GM23338 (cell line): ENCODE results near the gene MAPK1.

ENCODE experiments used
- CREB1 ChIP-seq: fragments of 250-450 bp; sonication (Bioruptor Pico); IDR thresholded peaks from 2 replicates; pipeline ENCODE4 v1.5.0; 2020; ENCODE audit warnings: low read depth, mild to moderate bottlenecking, moderate library complexity
- CTCF ChIP-seq, 2 experiments: fragments of 200-600 bp in 1 of 2; sonication (generic) in 1 of 2; conservative IDR thresholded peaks; 2 replicates each; pipeline versions ENCODE4 v1.5.1 to v1.6.1; 2016 to 2017; ENCODE audit warnings: antibody characterized with exemption in 2 of 2, low read depth in 2 of 2, mild to moderate bottlenecking in 2 of 2, moderate library complexity in 1 of 2
- ETS1 ChIP-seq: IDR thresholded peaks from 2 replicates; pipeline ENCODE4 v1.6.1; 2016; ENCODE audit warnings: antibody characterized with exemption
- EZH2 ChIP-seq: fragments of 200-600 bp; sonication (generic); IDR thresholded peaks from one replicate; pipeline ENCODE4 v1.8.0; 2017; ENCODE audit warnings: antibody characterized with exemption, mild to moderate bottlenecking, low read depth; ENCODE audit not compliant: unreplicated experiment
- EZH2phosphoT487 ChIP-seq: fragments of 200-600 bp; sonication (generic); IDR thresholded peaks from one replicate; pipeline ENCODE4 v1.8.1; 2018; ENCODE audit warnings: antibody characterized with exemption; ENCODE audit not compliant: unreplicated experiment
- JUNB ChIP-seq: IDR thresholded peaks from one replicate; pipeline ENCODE4 v1.6.1; 2016; ENCODE audit warnings: antibody characterized with exemption; ENCODE audit not compliant: unreplicated experiment
- NANOG ChIP-seq: IDR thresholded peaks from 2 replicates; pipeline ENCODE4 v1.6.1; 2016; ENCODE audit warnings: antibody characterized with exemption, borderline replicate concordance
- POLR2AphosphoS5 ChIP-seq: IDR thresholded peaks from 2 replicates; pipeline ENCODE4 v1.6.1; 2016; ENCODE audit warnings: antibody characterized with exemption, low read depth
- STAT1 ChIP-seq: IDR thresholded peaks from one replicate; pipeline ENCODE4 v1.6.1; 2016; ENCODE audit warnings: antibody characterized with exemption; ENCODE audit not compliant: unreplicated experiment
- ZNF114 ChIP-seq: fragments of 250-450 bp; sonication (Bioruptor Pico); IDR thresholded peaks from 2 replicates; pipeline ENCODE4 v1.5.0; 2020; ENCODE audit warnings: mild to moderate bottlenecking, moderate library complexity
- ZNF331 ChIP-seq: fragments of 250-450 bp; sonication (Bioruptor Pico); IDR thresholded peaks from 2 replicates; pipeline ENCODE4 v1.5.0; 2020; ENCODE audit warnings: low read depth, mild to moderate bottlenecking, moderate library complexity
- TF ChIP-seq, protein P1 (sequence below): IDR thresholded peaks from one replicate; pipeline ENCODE4 v1.6.1; 2018; ENCODE audit warnings: antibody characterized with exemption; ENCODE audit not compliant: unreplicated experiment
- TF ChIP-seq, protein P2 (sequence below): fragments of 250-450 bp; sonication (Bioruptor Pico); IDR thresholded peaks from 2 replicates; pipeline ENCODE4 v1.5.0; 2020; ENCODE audit warnings: mild to moderate bottlenecking, moderate library complexity

- TF ChIP-seq CTCF (conservative IDR thresholded peaks at IDR 0.05; ENCODE audit: low read depth in 2 of 2) (no peak), EZH2 (no peak), EZH2phosphoT487 (no peak), ETS1 (no peak), POLR2AphosphoS5 (no peak), STAT1 (no peak), JUNB (no peak), ZNF114 (CRISPR knock-in tag) (no peak), NANOG (no peak), CREB1 (CRISPR knock-in tag) (no peak), ZNF331 (CRISPR knock-in tag) (no peak)
- TF ChIP-seq, protein P1, sequence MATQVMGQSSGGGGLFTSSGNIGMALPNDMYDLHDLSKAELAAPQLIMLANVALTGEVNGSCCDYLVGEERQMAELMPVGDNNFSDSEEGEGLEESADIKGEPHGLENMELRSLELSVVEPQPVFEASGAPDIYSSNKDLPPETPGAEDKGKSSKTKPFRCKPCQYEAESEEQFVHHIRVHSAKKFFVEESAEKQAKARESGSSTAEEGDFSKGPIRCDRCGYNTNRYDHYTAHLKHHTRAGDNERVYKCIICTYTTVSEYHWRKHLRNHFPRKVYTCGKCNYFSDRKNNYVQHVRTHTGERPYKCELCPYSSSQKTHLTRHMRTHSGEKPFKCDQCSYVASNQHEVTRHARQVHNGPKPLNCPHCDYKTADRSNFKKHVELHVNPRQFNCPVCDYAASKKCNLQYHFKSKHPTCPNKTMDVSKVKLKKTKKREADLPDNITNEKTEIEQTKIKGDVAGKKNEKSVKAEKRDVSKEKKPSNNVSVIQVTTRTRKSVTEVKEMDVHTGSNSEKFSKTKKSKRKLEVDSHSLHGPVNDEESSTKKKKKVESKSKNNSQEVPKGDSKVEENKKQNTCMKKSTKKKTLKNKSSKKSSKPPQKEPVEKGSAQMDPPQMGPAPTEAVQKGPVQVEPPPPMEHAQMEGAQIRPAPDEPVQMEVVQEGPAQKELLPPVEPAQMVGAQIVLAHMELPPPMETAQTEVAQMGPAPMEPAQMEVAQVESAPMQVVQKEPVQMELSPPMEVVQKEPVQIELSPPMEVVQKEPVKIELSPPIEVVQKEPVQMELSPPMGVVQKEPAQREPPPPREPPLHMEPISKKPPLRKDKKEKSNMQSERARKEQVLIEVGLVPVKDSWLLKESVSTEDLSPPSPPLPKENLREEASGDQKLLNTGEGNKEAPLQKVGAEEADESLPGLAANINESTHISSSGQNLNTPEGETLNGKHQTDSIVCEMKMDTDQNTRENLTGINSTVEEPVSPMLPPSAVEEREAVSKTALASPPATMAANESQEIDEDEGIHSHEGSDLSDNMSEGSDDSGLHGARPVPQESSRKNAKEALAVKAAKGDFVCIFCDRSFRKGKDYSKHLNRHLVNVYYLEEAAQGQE: no peak
- TF ChIP-seq, protein P2, sequence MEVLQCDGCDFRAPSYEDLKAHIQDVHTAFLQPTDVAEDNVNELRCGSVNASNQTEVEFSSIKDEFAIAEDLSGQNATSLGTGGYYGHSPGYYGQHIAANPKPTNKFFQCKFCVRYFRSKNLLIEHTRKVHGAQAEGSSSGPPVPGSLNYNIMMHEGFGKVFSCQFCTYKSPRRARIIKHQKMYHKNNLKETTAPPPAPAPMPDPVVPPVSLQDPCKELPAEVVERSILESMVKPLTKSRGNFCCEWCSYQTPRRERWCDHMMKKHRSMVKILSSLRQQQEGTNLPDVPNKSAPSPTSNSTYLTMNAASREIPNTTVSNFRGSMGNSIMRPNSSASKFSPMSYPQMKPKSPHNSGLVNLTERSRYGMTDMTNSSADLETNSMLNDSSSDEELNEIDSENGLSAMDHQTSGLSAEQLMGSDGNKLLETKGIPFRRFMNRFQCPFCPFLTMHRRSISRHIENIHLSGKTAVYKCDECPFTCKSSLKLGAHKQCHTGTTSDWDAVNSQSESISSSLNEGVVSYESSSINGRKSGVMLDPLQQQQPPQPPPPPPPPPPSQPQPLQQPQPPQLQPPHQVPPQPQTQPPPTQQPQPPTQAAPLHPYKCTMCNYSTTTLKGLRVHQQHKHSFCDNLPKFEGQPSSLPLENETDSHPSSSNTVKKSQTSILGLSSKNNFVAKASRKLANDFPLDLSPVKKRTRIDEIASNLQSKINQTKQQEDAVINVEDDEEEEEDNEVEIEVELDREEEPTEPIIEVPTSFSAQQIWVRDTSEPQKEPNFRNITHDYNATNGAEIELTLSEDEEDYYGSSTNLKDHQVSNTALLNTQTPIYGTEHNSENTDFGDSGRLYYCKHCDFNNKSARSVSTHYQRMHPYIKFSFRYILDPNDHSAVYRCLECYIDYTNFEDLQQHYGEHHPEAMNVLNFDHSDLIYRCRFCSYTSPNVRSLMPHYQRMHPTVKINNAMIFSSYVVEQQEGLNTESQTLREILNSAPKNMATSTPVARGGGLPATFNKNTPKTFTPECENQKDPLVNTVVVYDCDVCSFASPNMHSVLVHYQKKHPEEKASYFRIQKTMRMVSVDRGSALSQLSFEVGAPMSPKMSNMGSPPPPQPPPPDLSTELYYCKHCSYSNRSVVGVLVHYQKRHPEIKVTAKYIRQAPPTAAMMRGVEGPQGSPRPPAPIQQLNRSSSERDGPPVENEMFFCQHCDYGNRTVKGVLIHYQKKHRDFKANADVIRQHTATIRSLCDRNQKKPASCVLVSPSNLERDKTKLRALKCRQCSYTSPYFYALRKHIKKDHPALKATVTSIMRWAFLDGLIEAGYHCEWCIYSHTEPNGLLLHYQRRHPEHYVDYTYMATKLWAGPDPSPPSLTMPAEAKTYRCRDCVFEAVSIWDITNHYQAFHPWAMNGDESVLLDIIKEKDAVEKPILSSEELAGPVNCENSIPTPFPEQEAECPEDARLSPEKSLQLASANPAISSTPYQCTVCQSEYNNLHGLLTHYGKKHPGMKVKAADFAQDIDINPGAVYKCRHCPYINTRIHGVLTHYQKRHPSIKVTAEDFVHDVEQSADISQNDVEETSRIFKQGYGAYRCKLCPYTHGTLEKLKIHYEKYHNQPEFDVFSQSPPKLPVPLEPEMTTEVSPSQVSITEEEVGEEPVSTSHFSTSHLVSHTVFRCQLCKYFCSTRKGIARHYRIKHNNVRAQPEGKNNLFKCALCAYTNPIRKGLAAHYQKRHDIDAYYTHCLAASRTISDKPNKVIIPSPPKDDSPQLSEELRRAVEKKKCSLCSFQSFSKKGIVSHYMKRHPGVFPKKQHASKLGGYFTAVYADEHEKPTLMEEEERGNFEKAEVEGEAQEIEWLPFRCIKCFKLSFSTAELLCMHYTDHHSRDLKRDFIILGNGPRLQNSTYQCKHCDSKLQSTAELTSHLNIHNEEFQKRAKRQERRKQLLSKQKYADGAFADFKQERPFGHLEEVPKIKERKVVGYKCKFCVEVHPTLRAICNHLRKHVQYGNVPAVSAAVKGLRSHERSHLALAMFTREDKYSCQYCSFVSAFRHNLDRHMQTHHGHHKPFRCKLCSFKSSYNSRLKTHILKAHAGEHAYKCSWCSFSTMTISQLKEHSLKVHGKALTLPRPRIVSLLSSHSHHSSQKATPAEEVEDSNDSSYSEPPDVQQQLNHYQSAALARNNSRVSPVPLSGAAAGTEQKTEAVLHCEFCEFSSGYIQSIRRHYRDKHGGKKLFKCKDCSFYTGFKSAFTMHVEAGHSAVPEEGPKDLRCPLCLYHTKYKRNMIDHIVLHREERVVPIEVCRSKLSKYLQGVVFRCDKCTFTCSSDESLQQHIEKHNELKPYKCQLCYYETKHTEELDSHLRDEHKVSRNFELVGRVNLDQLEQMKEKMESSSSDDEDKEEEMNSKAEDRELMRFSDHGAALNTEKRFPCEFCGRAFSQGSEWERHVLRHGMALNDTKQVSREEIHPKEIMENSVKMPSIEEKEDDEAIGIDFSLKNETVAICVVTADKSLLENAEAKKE (CRISPR knock-in tag): no peak
These were observed 71.2 kb downstream of the MAPK1 start for GRCh38 chr22:21796231-21796630.
